ENCODE results near the gene MAPK8IP3. TPM values are rescaled to one million over a fixed set of nuclear protein-coding genes. Genes with fewer than 3 reads are reported as not detected.

MAPK8IP3 gene
- total and polyA plus RNA-seq, 9 of the 15 experiments (the other 6 are each of a cell fraction or from before 2014, with no cell fraction given) = 0.17 to 58.7 (median 16.7) TPM

DNA sequence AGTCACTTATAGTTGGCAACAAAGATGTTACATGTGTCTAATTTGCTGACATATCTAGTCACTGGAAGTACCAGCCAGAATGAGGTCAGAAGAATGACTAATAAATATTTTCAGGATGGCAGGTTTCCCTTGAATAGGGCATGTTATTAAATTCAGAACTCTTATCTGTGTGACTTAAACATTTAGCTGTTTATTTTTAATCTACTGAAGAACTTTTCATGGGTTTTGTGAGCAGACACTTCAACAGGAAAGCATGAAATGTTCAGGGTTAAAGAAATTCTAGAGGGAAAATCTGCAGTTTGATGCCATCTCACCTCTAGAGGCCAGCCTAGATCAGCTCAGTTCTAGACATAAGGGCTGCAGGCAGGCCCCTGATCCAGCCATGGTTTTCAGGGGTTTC lies 14.7 kb upstream of the MAPK8IP3 start:
- ChIA-PET POLR2A (interaction anchor here (0.6 to 1.7 kb wide), 4 partner anchors 12 to 178 kb away, joined by 3 read pairs; partner anchors contain the start of gene MAPK8IP3), CTCF (ENCODE audit: low intra/inter-chr PET ratio) (no interaction called here)
- peak; percentile 23 for FAIRE-seq
- Histone ChIP-seq H4K20me1 (replicated peaks; ENCODE audit: control insufficient read depth, insufficient read depth, low read length) (peaks cover 3% of the 10 kb centered on the region; the same call in 1 of the 2 replicates), H3K4me1 (replicated peaks in 1 of 2; ENCODE audit: control insufficient read depth in 2 of 2, insufficient read depth in 2 of 2, low read length in 2 of 2) (peaks cover 0 to 4% of the 10 kb centered on the region in 2 experiments; a peak in 1 of 5 replicates), H3K4me3 (no peak overlapping the region), H3K27ac (ENCODE audit: extremely low read depth, low read depth, low read length) (no peak overlapping the region), H3K27me3 (ENCODE audit: control insufficient read depth in 2 of 2, insufficient read depth in 2 of 2, low read length in 2 of 2) (no peaks in the 10 kb centered on the region), H3K36me3 (ENCODE audit: control insufficient read depth, insufficient read depth, low read length) (peaks cover 95% of the 10 kb centered on the region), H3K9ac (ENCODE audit: insufficient read depth in 1 of 2, low read depth in 2 of 2, low read length in 2 of 2) (no peak overlapping the region), H3K9me3 (replicated peaks; ENCODE audit: control insufficient read depth, insufficient read depth, low read depth, low read length) (no peaks in the 10 kb centered on the region), H2AFZ (ENCODE audit: low read depth, low read length) (no peak overlapping the region), H3K4me2 (ENCODE audit: insufficient read depth, low read length) (no peak overlapping the region), H3K9me1 (ENCODE audit: control insufficient read depth, insufficient read depth, low read length) (no peaks in the 10 kb centered on the region), H3K79me2 (ENCODE audit: control insufficient read depth, insufficient read depth, low read length) (peaks cover 77% of the 10 kb centered on the region)
- intact Hi-C loops (cut with micrococcal nuclease) (no loop called here), in situ Hi-C loops (cut with MboI) (no loop called here)
- ATAC-seq = no peak
- DNase-seq (ENCODE audit: extremely low read depth in 1 of 4, low spot score in 3 of 4) = no peak
- BruUV-seq (replicated peaks) = no TSS peak
- TF ChIP-seq TAF9B (IDR thresholded peaks at IDR 0.05; ENCODE audit: partially characterized antibody) = no peak
- TF ChIP-seq ZC3H11A (IDR thresholded peaks at IDR 0.05; ENCODE audit: low read depth, low read length) = no peak
- TF ChIP-seq MTA3 (IDR thresholded peaks at IDR 0.05; ENCODE audit: borderline replicate concordance) = no peak
- TF ChIP-seq, protein P1, sequence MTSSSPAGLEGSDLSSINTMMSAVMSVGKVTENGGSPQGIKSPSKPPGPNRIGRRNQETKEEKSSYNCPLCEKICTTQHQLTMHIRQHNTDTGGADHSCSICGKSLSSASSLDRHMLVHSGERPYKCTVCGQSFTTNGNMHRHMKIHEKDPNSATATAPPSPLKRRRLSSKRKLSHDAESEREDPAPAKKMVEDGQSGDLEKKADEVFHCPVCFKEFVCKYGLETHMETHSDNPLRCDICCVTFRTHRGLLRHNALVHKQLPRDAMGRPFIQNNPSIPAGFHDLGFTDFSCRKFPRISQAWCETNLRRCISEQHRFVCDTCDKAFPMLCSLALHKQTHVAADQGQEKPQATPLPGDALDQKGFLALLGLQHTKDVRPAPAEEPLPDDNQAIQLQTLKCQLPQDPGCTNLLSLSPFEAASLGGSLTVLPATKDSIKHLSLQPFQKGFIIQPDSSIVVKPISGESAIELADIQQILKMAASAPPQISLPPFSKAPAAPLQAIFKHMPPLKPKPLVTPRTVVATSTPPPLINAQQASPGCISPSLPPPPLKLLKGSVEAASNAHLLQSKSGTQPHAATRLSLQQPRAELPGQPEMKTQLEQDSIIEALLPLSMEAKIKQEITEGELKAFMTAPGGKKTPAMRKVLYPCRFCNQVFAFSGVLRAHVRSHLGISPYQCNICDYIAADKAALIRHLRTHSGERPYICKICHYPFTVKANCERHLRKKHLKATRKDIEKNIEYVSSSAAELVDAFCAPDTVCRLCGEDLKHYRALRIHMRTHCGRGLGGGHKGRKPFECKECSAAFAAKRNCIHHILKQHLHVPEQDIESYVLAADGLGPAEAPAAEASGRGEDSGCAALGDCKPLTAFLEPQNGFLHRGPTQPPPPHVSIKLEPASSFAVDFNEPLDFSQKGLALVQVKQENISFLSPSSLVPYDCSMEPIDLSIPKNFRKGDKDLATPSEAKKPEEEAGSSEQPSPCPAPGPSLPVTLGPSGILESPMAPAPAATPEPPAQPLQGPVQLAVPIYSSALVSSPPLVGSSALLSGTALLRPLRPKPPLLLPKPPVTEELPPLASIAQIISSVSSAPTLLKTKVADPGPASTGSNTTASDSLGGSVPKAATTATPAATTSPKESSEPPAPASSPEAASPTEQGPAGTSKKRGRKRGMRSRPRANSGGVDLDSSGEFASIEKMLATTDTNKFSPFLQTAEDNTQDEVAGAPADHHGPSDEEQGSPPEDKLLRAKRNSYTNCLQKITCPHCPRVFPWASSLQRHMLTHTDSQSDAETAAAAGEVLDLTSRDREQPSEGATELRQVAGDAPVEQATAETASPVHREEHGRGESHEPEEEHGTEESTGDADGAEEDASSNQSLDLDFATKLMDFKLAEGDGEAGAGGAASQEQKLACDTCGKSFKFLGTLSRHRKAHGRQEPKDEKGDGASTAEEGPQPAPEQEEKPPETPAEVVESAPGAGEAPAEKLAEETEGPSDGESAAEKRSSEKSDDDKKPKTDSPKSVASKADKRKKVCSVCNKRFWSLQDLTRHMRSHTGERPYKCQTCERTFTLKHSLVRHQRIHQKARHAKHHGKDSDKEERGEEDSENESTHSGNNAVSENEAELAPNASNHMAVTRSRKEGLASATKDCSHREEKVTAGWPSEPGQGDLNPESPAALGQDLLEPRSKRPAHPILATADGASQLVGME (CRISPR knock-in tag; IDR thresholded peaks at IDR 0.05) = no peak
- TF ChIP-seq CEBPG (CRISPR knock-in tag; IDR thresholded peaks at IDR 0.05) = no peak
- no peak for TF ChIP-seq CEBPG (tag; conservative IDR thresholded peaks at IDR 0.05 in 1 of 2, IDR thresholded peaks at IDR 0.05 in 1 of 2)
